H9 (cell line): ENCODE data around the gene MMAA. TPM values are rescaled to one million over a fixed set of nuclear protein-coding genes. Genes with fewer than 3 reads are reported as not detected.

Experiments used
- DNase-seq: peaks from one replicate; pipeline ENCODE4 v3.0.0-alpha.2; 2017
- H2AFZ ChIP-seq: one replicate; pipeline ENCODE4 v1.6.1; 2013; ENCODE audit warnings: mild to moderate bottlenecking, low read length, control low read depth, moderate library complexity
- H2AK5ac ChIP-seq: 2 replicates; pipeline ENCODE4 v1.6.1; 2013; ENCODE audit warnings: low read length, control low read depth, mixed read lengths; ENCODE audit not compliant: insufficient read length
- H2BK120ac ChIP-seq: one replicate; pipeline ENCODE4 v1.6.1; 2013; ENCODE audit warnings: low read depth, mild to moderate bottlenecking, low read length, control low read depth, inconsistent platforms; ENCODE audit not compliant: poor library complexity, severe bottlenecking
- H2BK12ac ChIP-seq: 2 replicates; pipeline ENCODE4 v1.6.1; 2013; ENCODE audit warnings: low read length, control low read depth, mixed read lengths, low read depth; ENCODE audit not compliant: insufficient read length
- H2BK15ac ChIP-seq: 2 replicates; pipeline ENCODE4 v1.6.1; 2013; ENCODE audit warnings: low read depth, low read length, control low read depth
- H2BK20ac ChIP-seq: one replicate; pipeline ENCODE4 v1.6.1; 2013; ENCODE audit warnings: low read depth, mild to moderate bottlenecking, low read length, control low read depth, inconsistent platforms; ENCODE audit not compliant: poor library complexity, severe bottlenecking
- H2BK5ac ChIP-seq: 2 replicates; pipeline ENCODE4 v1.6.1; 2013; ENCODE audit warnings: low read length, control low read depth, mixed read lengths; ENCODE audit not compliant: insufficient read length
- H3K14ac ChIP-seq: 2 replicates; pipeline ENCODE4 v1.6.1; 2013; ENCODE audit warnings: low read length, control low read depth; ENCODE audit not compliant: insufficient read depth
- H3K18ac ChIP-seq: 2 replicates; pipeline ENCODE4 v1.6.1; 2013; ENCODE audit warnings: low read depth, mild to moderate bottlenecking, mixed read lengths, low read length, control low read depth; ENCODE audit not compliant: insufficient read length
- H3K23ac ChIP-seq: 2 replicates; pipeline ENCODE4 v1.6.1; 2013; ENCODE audit warnings: low read length, control low read depth, mixed read lengths, low read depth; ENCODE audit not compliant: insufficient read length
- H3K23me2 ChIP-seq: 2 replicates; pipeline ENCODE4 v1.6.1; 2013; ENCODE audit warnings: low read depth, mild to moderate bottlenecking, mixed read lengths, low read length, control low read depth; ENCODE audit not compliant: insufficient read length, poor library complexity, severe bottlenecking
- H3K27ac ChIP-seq: 2 replicates; pipeline ENCODE4 v1.5.1; 2013; ENCODE audit warnings: low read length, control low read depth, mixed read lengths, low read depth; ENCODE audit not compliant: insufficient read length
- H3K27me3 ChIP-seq: 2 replicates; pipeline ENCODE4 v1.6.1; 2013; ENCODE audit warnings: low read length, control low read depth, inconsistent platforms; ENCODE audit not compliant: insufficient read depth
- H3K4ac ChIP-seq: 2 replicates; pipeline ENCODE4 v1.6.1; 2013; ENCODE audit warnings: low read depth, mild to moderate bottlenecking, control low read depth, inconsistent platforms, low read length, moderate library complexity
- H3K4me1 ChIP-seq: 2 replicates; pipeline ENCODE4 v1.6.1; 2013; ENCODE audit warnings: low read length, control low read depth, inconsistent platforms; ENCODE audit not compliant: insufficient read depth
- H3K4me2 ChIP-seq: 2 replicates; pipeline ENCODE4 v1.6.1; 2013; ENCODE audit warnings: low read length, control low read depth, mixed read lengths; ENCODE audit not compliant: insufficient read length, insufficient read depth
- H3K56ac ChIP-seq: 2 replicates; pipeline ENCODE4 v1.6.1; 2013; ENCODE audit warnings: low read depth, mild to moderate bottlenecking, mixed read lengths, low read length, control low read depth; ENCODE audit not compliant: insufficient read length
- H3K79me1 ChIP-seq: 2 replicates; pipeline ENCODE4 v1.6.1; 2013; ENCODE audit warnings: low read depth, mild to moderate bottlenecking, moderate library complexity, low read length, control low read depth, inconsistent platforms; ENCODE audit not compliant: insufficient read depth, poor library complexity, severe bottlenecking
- H3K79me2 ChIP-seq: 2 replicates; pipeline ENCODE4 v1.6.1; 2013; ENCODE audit warnings: low read length, control low read depth, inconsistent platforms; ENCODE audit not compliant: insufficient read depth
- H3K9ac ChIP-seq: 2 replicates; pipeline ENCODE4 v1.6.1; 2013; ENCODE audit warnings: low read length, control low read depth, mixed read lengths; ENCODE audit not compliant: insufficient read length; ENCODE audit errors: extremely low read depth
- H3K9me3 ChIP-seq: one replicate; pipeline ENCODE4 v1.6.1; 2013; ENCODE audit warnings: low read depth, low read length, inconsistent platforms; ENCODE audit not compliant: control insufficient read depth
- H3T11ph ChIP-seq: one replicate; pipeline ENCODE4 v1.6.1; 2013; ENCODE audit warnings: mild to moderate bottlenecking, low read length, control low read depth, inconsistent platforms
- H4K20me1 ChIP-seq: one replicate; pipeline ENCODE4 v1.6.1; 2013; ENCODE audit not compliant: control insufficient read depth, insufficient read length, insufficient read depth
- H4K5ac ChIP-seq: 2 replicates; pipeline ENCODE4 v1.6.1; 2013; ENCODE audit warnings: low read depth, mild to moderate bottlenecking, mixed read lengths, low read length, control low read depth; ENCODE audit not compliant: insufficient read length
- H4K8ac ChIP-seq: replicated peaks from 2 replicates; pipeline ENCODE4 v1.6.1; 2013; ENCODE audit warnings: low read length, control low read depth, mixed read lengths, low read depth; ENCODE audit not compliant: insufficient read length
- H4K91ac ChIP-seq: 2 replicates; pipeline ENCODE4 v1.6.1; 2013; ENCODE audit warnings: low read depth, mild to moderate bottlenecking, moderate library complexity, mixed read lengths, low read length, control low read depth; ENCODE audit not compliant: insufficient read length
- H3K27ac Mint-ChIP-seq, 3 experiments: 2 replicates in 2 of 3; 3 replicates in 1 of 3; pipeline ENCODE4 v1.8.0; 2020 to 2021; ENCODE audit warnings: mixed read lengths in 3 of 3, mild to moderate bottlenecking in 1 of 3, moderate library complexity in 1 of 3
- H3K27me3 Mint-ChIP-seq: 2 replicates; pipeline ENCODE4 v1.8.0; 2021; ENCODE audit warnings: low read depth, mild to moderate bottlenecking, moderate library complexity, mixed read lengths
- H3K36me3 Mint-ChIP-seq, 3 experiments: 2 replicates in 2 of 3; 3 replicates in 1 of 3; pipeline ENCODE4 v1.8.0; 2020 to 2021; ENCODE audit warnings: low read depth in 3 of 3, mixed read lengths in 3 of 3; ENCODE audit not compliant: insufficient read depth in 1 of 3
- H3K4me1 Mint-ChIP-seq, 2 experiments: 2 replicates each; pipeline ENCODE4 v1.8.0; 2020; ENCODE audit warnings: mixed read lengths in 2 of 2
- H3K4me3 Mint-ChIP-seq, 2 experiments: 2 replicates in 1 of 2; 3 replicates in 1 of 2; pipeline ENCODE4 v1.8.0; 2020 to 2021; ENCODE audit warnings: mild to moderate bottlenecking in 2 of 2, mixed read lengths in 2 of 2, moderate library complexity in 1 of 2
- H3K9me3 Mint-ChIP-seq, 2 experiments: 2 replicates in 1 of 2; 3 replicates in 1 of 2; pipeline ENCODE4 v1.8.0; 2020; ENCODE audit warnings: mild to moderate bottlenecking in 2 of 2, mixed read lengths in 2 of 2, moderate library complexity in 1 of 2
- CTCF ChIP-seq: fragments of 200-600 bp; sonication (generic); conservative IDR thresholded peaks from 3 replicates; pipeline ENCODE4 v1.8.0; 2021; ENCODE audit warnings: antibody characterized with exemption, mild to moderate bottlenecking
- whole genome bisulfite sequencing: extraction: QIAGEN DNeasy Blood & Tissue Kit; methylation state at CpG from one replicate; pipeline ENCODE4 v1.1.7; 2013; ENCODE audit warnings: missing lambda C conversion rate, low lambda C conversion rate, mixed read lengths; ENCODE audit not compliant: insufficient read length; ENCODE audit errors: extremely low coverage; 5-methylcytosine and 5-hydroxymethylcytosine counted together
- total RNA-seq: library from RNA; stranded (reverse); gene quantifications from 2 replicates; pipeline ENCODE4 v1.2.1, GENCODE V29; 2021

The MMAA gene
- total RNA-seq, 1 experiment from 2014 or later, result 3.0 TPM

- no peak overlapping the region for H3T11ph ChIP-seq
- Mint-ChIP-seq H3K4me1 (peaks cover 16 to 51% of the 10 kb centered on the region in 2 experiments), H3K27me3 (no peaks in the 10 kb centered on the region), H3K27ac (no peak overlapping the region), H3K9me3 (peaks cover 0 to 2% of the 10 kb centered on the region in 2 experiments; a peak in 1 of 5 replicates), H3K4me3 (no peak overlapping the region), H3K36me3 (peaks cover 0 to 20% (median 6%) of the 10 kb centered on the region in 3 experiments; a peak in 5 of 7 replicates)
- H2BK15ac ChIP-seq, result no peak overlapping the region
- H3K4ac ChIP-seq, result no peak overlapping the region
- H3K14ac ChIP-seq, result no peak overlapping the region
- no peak overlapping the region for H4K8ac ChIP-seq
- H3K23me2 ChIP-seq, result no peaks in the 10 kb centered on the region
- H3K27me3 ChIP-seq, result no peaks in the 10 kb centered on the region
- no peak overlapping the region for H3K18ac ChIP-seq
- no peak overlapping the region for H3K4me2 ChIP-seq
- no peak overlapping the region for H2BK120ac ChIP-seq
- no peak overlapping the region for H3K56ac ChIP-seq
- DNase-seq, result no peak
- H2BK20ac ChIP-seq, result no peak overlapping the region
- no peak for TF ChIP-seq CTCF
- H2BK12ac ChIP-seq, result no peak overlapping the region
- no peak overlapping the region for H2AK5ac ChIP-seq
- WGBS, result no CpG with 5 or more reads among the region's 1 CpG
- H4K20me1 ChIP-seq, result peaks cover 4% of the 10 kb centered on the region
- no peak overlapping the region for H3K27ac ChIP-seq
- no peak overlapping the region for H2BK5ac ChIP-seq
- H3K79me2 ChIP-seq, result peaks cover 3% of the 10 kb centered on the region; the same call in 1 of the 2 replicates
- H3K79me1 ChIP-seq, result peaks cover 7% of the 10 kb centered on the region
- no peaks in the 10 kb centered on the region for H3K9me3 ChIP-seq
- H3K23ac ChIP-seq, result no peak overlapping the region
- H3K9ac ChIP-seq, result no peak overlapping the region
- H3K4me1 ChIP-seq, result peaks cover 11% of the 10 kb centered on the region
- H4K91ac ChIP-seq, result no peak overlapping the region
- no peak overlapping the region for H4K5ac ChIP-seq
- no peak overlapping the region for H2AFZ ChIP-seq
Measured at GRCh38 chr4:145709336-145709735, 90.2 kb downstream of the MMAA start.

Other genes with a start within 250 kb of the MMAA start
- 21.1 and 24.8 TPM in 2 replicates for gene SMAD1, start 137.5 kb upstream of the MMAA start, total RNA-seq
- gene C4orf51, start 60.8 kb downstream of the MMAA start, total RNA-seq, result 2.7 and 6.0 TPM in 2 replicates